GM12878 (cell line): ENCODE results near the gene CPSF4. TPM values are rescaled to one million over a fixed set of nuclear protein-coding genes. Genes with fewer than 3 reads are reported as not detected.

Source experiments
- ATAC-seq: fragments of 200-7000 bp; cut with Tn5 transposase; 3 replicates; pipeline ENCODE4 v1.9.1; 2020; ENCODE audit warnings: mild to moderate bottlenecking, moderate library complexity
- BruUV-seq: library from RNA; stranded (reverse); fragments of 400-500 nt; replicated peaks from 2 replicates; lab custom pipeline; 2021; lab: Mats Ljungman, UMichigan
- CTCF ChIA-PET: fragments of 300-600 bp; sonication (Branson Sonifier 250); formaldehyde crosslinking; extraction: SDS; loops from one replicate; lab custom pipeline; 2021; ENCODE audit warnings: inconsistent platforms; lab: Yijun Ruan, JAX
- POLR2A ChIA-PET: fragments of 350-600 bp; formaldehyde crosslinking; extraction: SDS; loops from one replicate; lab custom pipeline; 2021; ENCODE audit warnings: inconsistent platforms; lab: Charles Lee
- RAD21 ChIA-PET: fragments of 300-600 bp; sonication (Branson Sonifier 250); formaldehyde crosslinking; loops from one replicate; lab custom pipeline; 2023; ENCODE audit warnings: antibody characterized with exemption; ENCODE audit not compliant: unreplicated experiment; lab: Charles Lee
- SMC1A ChIA-PET: fragments of 300-600 bp; sonication (Branson Sonifier 250); formaldehyde crosslinking; loops from one replicate; lab custom pipeline; 2023; ENCODE audit not compliant: unreplicated experiment, uncharacterized antibody; lab: Charles Lee
- DNase-seq: peaks from one replicate; pipeline ENCODE4 v3.0.0-alpha.2; 2011; ENCODE audit warnings: low read depth, low spot score
- FAIRE-seq: peaks from 3 replicates; lab custom pipeline; 2011; peaks lifted over from hg19 to GRCh38; lab: Jason Lieb, UNC
- H2AFZ ChIP-seq: 2 replicates; pipeline ENCODE4 v1.6.0; 2011; ENCODE audit warnings: low read depth, low read length, control low read depth; ENCODE audit not compliant: control insufficient read depth
- H3K27ac ChIP-seq: 2 replicates; pipeline ENCODE4 v1.5.1; 2011; ENCODE audit warnings: control low read depth; ENCODE audit not compliant: control insufficient read depth, insufficient read depth
- H3K27me3 ChIP-seq, 2 experiments: replicated peaks in 1 of 2; 2 replicates each; pipeline versions ENCODE4 v1.6.0 to v1.6.1; 2011; ENCODE audit warnings: low read length in 1 of 2; ENCODE audit not compliant: control insufficient read depth in 2 of 2, insufficient read depth in 2 of 2
- H3K36me3 ChIP-seq, 2 experiments: 2 replicates each; pipeline ENCODE4 v1.5.1; 2011; ENCODE audit warnings: low read length in 1 of 2; ENCODE audit not compliant: control insufficient read depth in 2 of 2, insufficient read depth in 2 of 2
- H3K4me1 ChIP-seq: 2 replicates; pipeline ENCODE4 v1.6.1; 2011; ENCODE audit warnings: mild to moderate bottlenecking, low read length, moderate library complexity, mixed read lengths; ENCODE audit not compliant: control insufficient read depth, insufficient read depth
- H3K4me2 ChIP-seq: 2 replicates; pipeline ENCODE4 v1.6.0; 2011; ENCODE audit warnings: control low read depth; ENCODE audit not compliant: control insufficient read depth, insufficient read depth
- H3K4me3 ChIP-seq: fragments of 200-600 bp; sonication (generic); 2 replicates; pipeline ENCODE4 v1.5.1; 2016
- H3K79me2 ChIP-seq: 2 replicates; pipeline ENCODE4 v1.6.0; 2011; ENCODE audit warnings: low read length; ENCODE audit not compliant: control insufficient read depth, insufficient read depth
- H3K9ac ChIP-seq: 2 replicates; pipeline ENCODE4 v1.8.0; 2011; ENCODE audit warnings: low read length, control low read depth, mixed read lengths; ENCODE audit not compliant: control insufficient read depth, insufficient read depth
- H3K9me3 ChIP-seq: replicated peaks from 3 replicates; pipeline ENCODE4 v1.5.1; 2011; ENCODE audit warnings: mild to moderate bottlenecking, low read length; ENCODE audit not compliant: control insufficient read depth, insufficient read depth
- H4K20me1 ChIP-seq: 2 replicates; pipeline ENCODE4 v1.6.0; 2011; ENCODE audit not compliant: control insufficient read depth, insufficient read depth
- BCL3 ChIP-seq: IDR thresholded peaks from 2 replicates; pipeline ENCODE4 v1.6.1; 2011; ENCODE audit warnings: borderline replicate concordance, low read depth, mild to moderate bottlenecking, moderate library complexity, low read length; ENCODE audit not compliant: insufficient read depth, poor library complexity, severe bottlenecking
- PML ChIP-seq: IDR thresholded peaks from 2 replicates; pipeline ENCODE4 v1.6.1; 2012; ENCODE audit warnings: low read length, inconsistent platforms
- POLR2A ChIP-seq: IDR thresholded peaks from 2 replicates; pipeline ENCODE4 v1.6.1; 2011; ENCODE audit warnings: low read depth, mild to moderate bottlenecking, low read length
- WRNIP1 ChIP-seq: IDR thresholded peaks from 2 replicates; pipeline ENCODE4 v1.6.1; 2011; ENCODE audit warnings: low read depth, low read length, improper control_type of control experiment, borderline replicate concordance
- ZZZ3 ChIP-seq: IDR thresholded peaks from 2 replicates; pipeline ENCODE4 v1.6.1; 2011; ENCODE audit warnings: low read depth; ENCODE audit not compliant: control insufficient read depth, insufficient read length
- WGBS: methylation state at CpG from one replicate; pipeline ENCODE4 v1.1.6; 2016; ENCODE audit warnings: low lambda C conversion rate; ENCODE audit not compliant: insufficient replicate concordance, insufficient coverage; ENCODE audit errors: missing lambda C conversion rate; 5-methylcytosine and 5-hydroxymethylcytosine counted together
- in situ Hi-C: fragments of 300-500 bp; cut with MboI; formaldehyde crosslinking; loops from 9 replicates; pipeline ENCODE4 v1.14.3; 2018; ENCODE audit warnings: mixed read lengths
- intact Hi-C: fragments of 100-400 bp; cut with micrococcal nuclease; formaldehyde crosslinking; loops from one replicate; pipeline ENCODE4 v1.14.2; 2022; ENCODE audit not compliant: unreplicated experiment
- polyA plus RNA-seq, 11 experiments: library from polyadenylated mRNA; depleted of rRNA in 4 of 11; unstranded in 6 of 11; stranded (reverse) in 5 of 11; fragments of >200 nt; fragmentation: Nextera tagmentation in 4 of 11; fragmentation: Illumina TruSeq in 1 of 11; extraction: Ambion mirVana in 4 of 11; extraction: Trizol in 1 of 11; gene quantifications; 1 replicate in 1 of 11; 2 replicates in 10 of 11; pipeline versions ENCODE4 v1.2.1 to v1.2.3, GENCODE V29; 2011 to 2016; ENCODE audit warnings: inconsistent platforms in 2 of 11, missing spikeins in 2 of 11, low read depth in 1 of 11
- total RNA-seq, 4 experiments: library from RNA; depleted of rRNA in 3 of 4; stranded (reverse); fragments of >200 nt in 3 of 4; fragmentation: Illumina TruSeq in 1 of 4; extraction: Trizol in 1 of 4; gene quantifications; 2 replicates each; pipeline versions ENCODE4 v1.2.1 to v1.2.3, GENCODE V29; 2013 to 2021

Gene CPSF4
- total and polyA plus RNA-seq, 10 of the 15 experiments (the other 5 are each of a cell fraction or from before 2014, with no cell fraction given) = 13.6 to 70.1 (median 45.0) TPM

- H4K20me1 ChIP-seq = no peaks in the 10 kb centered on the region
Measured at GRCh38 chr7:99392046-99392445, 46.7 kb upstream of the CPSF4 start.

More at GRCh38 chr7:99392046-99392445, 46.7 kb upstream of the CPSF4 start:
- in situ Hi-C loops = no loop called here
- intact Hi-C loops = no loop called here
- H3K36me3 ChIP-seq = peaks cover 42 to 56% of the 10 kb centered on the region in 2 experiments
- ChIA-PET SMC1A (no interaction called here), CTCF (no interaction called here), POLR2A (interaction anchor here (0.5 kb wide), 1 partner anchor 11 kb away, joined by 3 read pairs; no protein-coding TSS in a partner anchor), RAD21 (no interaction called here)
- H3K9ac ChIP-seq = no peak overlapping the region
- H3K4me3 ChIP-seq = no peak overlapping the region
- 46% methylated on average over 8 of the region's 8 CpGs for WGBS
- FAIRE-seq (no peak), DNase-seq (no peak), ATAC-seq (no peak)
- TF ChIP-seq BCL3 (no peak), POLR2A (0 out of 2 replicates have a peak, but pooled peaks have one; percentile 28), ZZZ3 (no peak), PML (no peak), WRNIP1 (no peak)
- no peaks in the 10 kb centered on the region for H3K27me3 ChIP-seq
- H2AFZ ChIP-seq = no peak overlapping the region
- H3K4me2 ChIP-seq = no peak overlapping the region
- no peak overlapping the region for H3K27ac ChIP-seq
- no peaks in the 10 kb centered on the region; the same call in 1 of the 2 replicates for H3K79me2 ChIP-seq
- peaks cover 4% of the 10 kb centered on the region; the same call in 1 of the 2 replicates for H3K4me1 ChIP-seq
- H3K9me3 ChIP-seq = no peaks in the 10 kb centered on the region
- TSS peak; percentile 40 for BruUV-seq
